HG03103 (cell line): ENCODE data around the gene ANKRD16.

Experiments used
- ATAC-seq: cut with Tn5 transposase; IDR thresholded peaks from one replicate; pipeline ENCODE4 v1.9.1; 2021; ENCODE audit warnings: low read depth; ENCODE audit not compliant: unreplicated experiment

The ANKRD16 gene

GRCh38 chr10:5812283-5813090 is 77.2 kb downstream of the ANKRD16 start:
- ATAC-seq: peak; percentile 12
